Cardiac muscle cell (in vitro differentiated cells and primary cell): ENCODE results near the gene ST6GALNAC3. TPM values are rescaled to one million over a fixed set of nuclear protein-coding genes. Genes with fewer than 3 reads are reported as not detected.

Experiments used
- DNase-seq, 2 donors: peaks; one replicate each; pipeline versions ENCODE4 v3.0.0 to v3.0.0-alpha.2; 2010 to 2017; ENCODE audit warnings: low read depth in 1 of 2, low spot score in 1 of 2
- H3K27ac ChIP-seq: fragments of 200-600 bp; sonication (generic); 2 replicates; pipeline ENCODE4 v1.5.1; 2016
- H3K27me3 ChIP-seq: fragments of 200-600 bp; sonication (generic); 2 replicates; pipeline ENCODE4 v1.6.0; 2016; ENCODE audit warnings: control low read depth
- H3K36me3 ChIP-seq: fragments of 200-600 bp; sonication (generic); 2 replicates; pipeline ENCODE4 v1.5.1; 2016; ENCODE audit warnings: control low read depth
- H3K4me1 ChIP-seq: fragments of 200-600 bp; sonication (generic); 2 replicates; pipeline ENCODE4 v1.8.1; 2017; ENCODE audit warnings: low read depth, mild to moderate bottlenecking, mixed run types
- H3K4me3 ChIP-seq: fragments of 200-600 bp; sonication (generic); 2 replicates; pipeline ENCODE4 v1.5.1; 2016; ENCODE audit warnings: mild to moderate bottlenecking
- H3K9me3 ChIP-seq: fragments of 200-600 bp; sonication (generic); 2 replicates; pipeline ENCODE4 v1.5.1; 2017; ENCODE audit warnings: low read depth, mild to moderate bottlenecking, control low read depth
- CTCF ChIP-seq: IDR thresholded peaks from 2 replicates; pipeline ENCODE4 v1.5.1; 2012; ENCODE audit warnings: low read depth, mild to moderate bottlenecking, low read length
- polyA plus RNA-seq: library from polyadenylated mRNA; unstranded; fragments of >200 nt; fragmentation: Nextera tagmentation; extraction: Ambion mirVana; gene quantifications from 2 replicates; pipeline ENCODE4 v1.2.1, GENCODE V29; 2016
- total RNA-seq: library from RNA; depleted of rRNA; stranded (reverse); fragments of >200 nt; gene quantifications from 2 replicates; pipeline ENCODE4 v1.2.3, GENCODE V29; 2016

Gene ST6GALNAC3
- total and polyA plus RNA-seq, 2 experiments from 2014 or later, result 10.4 to 14.8 TPM

DNA sequence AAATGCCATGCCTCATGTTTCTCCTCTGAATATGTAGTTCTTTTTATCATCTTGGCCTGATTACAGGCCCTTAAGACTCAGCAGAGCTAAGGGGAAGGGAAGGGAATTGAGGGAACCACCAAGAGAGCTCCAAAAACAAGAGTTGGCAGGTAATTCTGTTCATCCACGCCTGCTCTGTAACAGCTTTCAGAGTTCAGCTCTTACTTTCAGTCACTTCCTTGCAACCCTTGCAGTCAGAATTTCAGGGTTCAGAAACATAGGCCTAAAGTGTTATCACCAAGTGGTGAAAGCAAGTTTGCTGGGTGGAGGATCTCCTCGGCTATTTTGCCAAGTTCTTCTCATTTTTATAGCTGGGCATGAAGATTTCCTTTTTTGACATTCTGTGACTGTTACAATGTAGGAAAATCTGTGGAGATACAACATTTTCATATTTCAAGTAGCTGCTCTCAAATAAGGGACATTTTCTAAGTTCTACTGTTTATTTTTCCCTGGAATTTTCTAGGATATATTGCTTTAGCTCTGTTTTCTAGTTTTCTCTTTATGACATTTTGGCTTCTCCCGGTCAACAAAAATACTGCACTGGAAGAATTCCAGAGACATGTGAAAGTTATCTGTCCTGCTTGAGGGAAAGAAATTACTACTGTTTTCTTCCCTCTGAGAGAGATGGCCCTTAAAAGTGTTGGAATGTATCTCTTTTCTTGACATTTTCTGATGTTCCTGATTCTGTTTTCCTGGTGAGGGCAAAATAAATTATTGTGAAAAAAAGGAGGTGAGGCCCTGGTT is 540.9 kb downstream of the ST6GALNAC3 start:
- H3K27ac ChIP-seq, result no peak overlapping the region
- H3K9me3 ChIP-seq, result no peaks in the 10 kb centered on the region
- no peak overlapping the region for H3K4me3 ChIP-seq
- peaks cover 4% of the 10 kb centered on the region for H3K4me1 ChIP-seq
- H3K36me3 ChIP-seq, result no peaks in the 10 kb centered on the region
- no peaks in the 10 kb centered on the region for H3K27me3 ChIP-seq
- TF ChIP-seq CTCF, result no peak
- DNase-seq, result no peak

DNA sequence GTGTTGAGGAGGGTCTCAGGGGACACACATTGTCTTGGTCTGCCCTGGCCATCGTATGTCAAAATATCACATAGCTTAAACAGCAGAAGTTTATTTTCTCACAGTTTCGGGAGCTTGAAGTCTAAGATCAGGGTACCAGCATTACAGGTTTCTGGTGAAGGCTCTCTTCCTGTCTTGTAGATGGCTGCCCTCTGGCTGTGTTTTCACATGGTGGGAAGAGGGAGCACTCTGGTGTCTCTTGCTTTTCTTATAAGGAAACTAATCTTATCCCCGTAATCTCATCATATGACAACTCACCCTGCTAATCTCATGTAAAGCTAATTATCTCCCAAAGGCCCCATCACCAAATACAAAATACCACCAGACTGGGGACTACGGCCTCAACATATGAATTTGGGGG is 545.8 kb downstream of the ST6GALNAC3 start:
- no peaks in the 10 kb centered on the region for H3K36me3 ChIP-seq
- no peaks in the 10 kb centered on the region for H3K27me3 ChIP-seq
- no peak for DNase-seq
- H3K27ac ChIP-seq, result no peak overlapping the region
- TF ChIP-seq CTCF, result no peak
- no peaks in the 10 kb centered on the region for H3K9me3 ChIP-seq
- no peak overlapping the region for H3K4me3 ChIP-seq
- H3K4me1 ChIP-seq, result peaks cover 1% of the 10 kb centered on the region

- no peak overlapping the region for H3K27ac ChIP-seq
- no peaks in the 10 kb centered on the region for H3K9me3 ChIP-seq
- no peaks in the 10 kb centered on the region for H3K27me3 ChIP-seq
- no peak overlapping the region for H3K4me3 ChIP-seq
- no peak for TF ChIP-seq CTCF
- DNase-seq, result no peak
- H3K36me3 ChIP-seq, result no peaks in the 10 kb centered on the region
- no peaks in the 10 kb centered on the region for H3K4me1 ChIP-seq
These were observed 548.4 kb downstream of the ST6GALNAC3 start for GRCh38 chr1:76622774-76623528.

GRCh38 chr1:76625886-76626678 is 551.5 kb downstream of the ST6GALNAC3 start:
- no peak for DNase-seq
- H3K9me3 ChIP-seq, result no peaks in the 10 kb centered on the region
- no peaks in the 10 kb centered on the region for H3K27me3 ChIP-seq

More at GRCh38 chr1:76625886-76626678, 551.5 kb downstream of the ST6GALNAC3 start:
- H3K4me1 ChIP-seq, result no peaks in the 10 kb centered on the region
- no peak overlapping the region for H3K27ac ChIP-seq
- TF ChIP-seq CTCF, result no peak
- no peak overlapping the region for H3K4me3 ChIP-seq
- no peaks in the 10 kb centered on the region for H3K36me3 ChIP-seq
